NCI-H748 (cell line): ENCODE data around the gene EML4.
A peak's percentile ranks its signal among the peaks of the same experiment; 100 is the strongest.
"Not testable (repeated sequence)": the region's sequence is repeated elsewhere in the genome, so short reads cannot be mapped to it uniquely, and the experiment has no call there.

ENCODE experiments used
- DNase-seq: peaks from one replicate; lab custom pipeline; 2025; ENCODE audit not compliant: unreplicated experiment; lab: John Stamatoyannopoulos, UW

The EML4 gene

DNA sequence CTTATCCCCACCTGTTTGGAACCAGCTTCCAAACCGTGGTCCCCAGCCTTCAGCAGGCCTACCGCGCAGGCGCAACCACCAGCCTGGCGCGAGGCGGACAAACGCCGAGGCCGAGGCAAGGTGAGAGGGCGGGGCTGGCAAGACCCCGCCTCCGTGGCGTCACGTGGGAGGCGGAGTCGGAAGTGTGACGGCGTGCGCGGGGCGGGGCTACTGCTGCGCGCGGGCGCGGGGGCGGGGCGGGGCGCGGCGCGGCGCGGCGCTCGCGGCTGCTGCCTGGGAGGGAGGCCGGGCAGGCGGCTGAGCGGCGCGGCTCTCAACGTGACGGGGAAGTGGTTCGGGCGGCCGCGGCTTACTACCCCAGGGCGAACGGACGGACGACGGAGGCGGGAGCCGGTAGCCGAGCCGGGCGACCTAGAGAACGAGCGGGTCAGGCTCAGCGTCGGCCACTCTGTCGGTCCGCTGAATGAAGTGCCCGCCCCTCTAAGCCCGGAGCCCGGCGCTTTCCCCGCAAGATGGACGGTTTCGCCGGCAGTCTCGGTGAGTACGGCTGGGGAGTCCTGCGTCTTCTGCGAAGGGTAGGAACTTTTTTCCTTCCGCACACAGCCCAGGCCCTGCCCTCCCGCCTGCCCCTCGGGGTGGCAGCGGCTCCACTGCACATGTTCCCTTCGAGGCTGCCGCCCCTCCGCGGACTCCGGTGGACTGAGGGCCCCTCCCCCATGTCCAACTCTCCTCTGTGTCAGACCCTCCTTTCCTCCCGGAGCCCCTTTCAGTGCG is at the start of gene EML4:
TSS of gene EML4 (plus strand) at position 254 of the 774 bp plus-strand sequence. CDS start at position 513, 259 bp downstream.
- DNase-seq, result peak; percentile 87

DNA sequence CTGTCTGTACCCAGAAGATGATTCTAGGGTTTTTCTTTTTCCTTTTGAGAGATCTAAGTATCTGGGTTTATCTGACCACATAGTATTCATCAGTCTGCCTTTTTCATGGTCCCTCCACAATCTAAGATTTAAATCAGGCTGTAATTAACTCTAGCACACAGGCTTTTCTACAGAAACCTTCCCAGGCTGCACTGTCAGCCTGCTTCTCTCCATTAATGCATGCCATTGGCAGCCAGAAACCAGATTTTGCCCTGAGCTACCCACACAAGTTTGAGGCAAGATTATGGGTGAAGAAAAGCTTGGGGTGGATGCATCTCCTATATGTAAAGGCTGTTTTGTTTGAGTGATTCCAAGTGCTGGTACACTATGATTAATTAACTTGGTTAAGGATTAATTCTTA is 45.7 kb upstream of the EML4 start:
- no peak for DNase-seq

- no peak for DNase-seq
These were observed 45.0 kb upstream of the EML4 start for GRCh38 chr2:42124011-42124785.

GRCh38 chr2:42125841-42126594 is 43.1 kb upstream of the EML4 start:
- peak; percentile 43 for DNase-seq

- DNase-seq, result not testable (repeated sequence)
These were observed 42.3 kb upstream of the EML4 start for GRCh38 chr2:42126873-42127272.

GRCh38 chr2:42127425-42128424 is 41.4 kb upstream of the EML4 start:
- DNase-seq, result no peak

- no peak for DNase-seq
These were observed 40.2 kb upstream of the EML4 start for GRCh38 chr2:42128721-42129486.

GRCh38 chr2:42129487-42129852 is 39.7 kb upstream of the EML4 start:
- DNase-seq, result no peak

DNA sequence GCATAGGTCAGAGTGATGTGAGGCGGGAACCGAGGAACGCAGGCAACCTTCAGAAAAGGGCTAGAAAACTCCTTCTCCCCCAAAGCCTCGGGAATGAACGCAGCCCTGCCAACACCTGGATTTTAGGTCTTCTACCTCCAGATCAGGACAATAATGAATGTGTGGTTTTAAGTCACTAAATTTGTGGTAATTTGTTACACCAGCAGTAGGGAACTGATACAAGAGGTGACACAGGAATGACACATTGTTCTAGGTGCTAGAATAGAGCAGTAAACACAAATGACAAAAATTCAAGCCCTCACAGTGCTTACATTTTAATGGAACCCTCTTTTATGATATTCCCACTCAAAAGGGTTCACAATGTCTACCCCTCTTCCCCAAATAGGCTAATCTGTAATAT is 39.2 kb upstream of the EML4 start:
- DNase-seq, result no peak

DNA sequence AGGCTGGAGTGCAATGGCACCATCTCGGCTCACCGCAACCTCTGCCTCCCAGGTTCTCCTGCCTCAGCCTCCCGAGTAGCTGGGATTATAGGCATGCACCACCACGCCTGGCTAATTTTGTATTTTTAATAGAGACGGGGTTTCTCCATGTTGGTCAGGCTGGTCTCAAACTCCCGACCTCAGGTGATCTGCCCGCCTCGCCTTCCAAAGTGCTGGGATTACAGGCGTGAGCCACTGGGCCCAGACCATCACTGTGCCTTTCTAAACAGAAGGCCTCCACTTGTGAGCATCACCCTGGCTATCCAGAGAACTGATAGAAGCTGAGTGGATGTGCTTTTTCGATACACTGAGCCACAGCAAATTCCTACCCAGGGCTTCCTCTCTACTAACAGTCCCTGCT is 38.3 kb upstream of the EML4 start:
- DNase-seq, result not testable (repeated sequence)

GRCh38 chr2:42132191-42132965 is 36.8 kb upstream of the EML4 start:
- no peak for DNase-seq

DNA sequence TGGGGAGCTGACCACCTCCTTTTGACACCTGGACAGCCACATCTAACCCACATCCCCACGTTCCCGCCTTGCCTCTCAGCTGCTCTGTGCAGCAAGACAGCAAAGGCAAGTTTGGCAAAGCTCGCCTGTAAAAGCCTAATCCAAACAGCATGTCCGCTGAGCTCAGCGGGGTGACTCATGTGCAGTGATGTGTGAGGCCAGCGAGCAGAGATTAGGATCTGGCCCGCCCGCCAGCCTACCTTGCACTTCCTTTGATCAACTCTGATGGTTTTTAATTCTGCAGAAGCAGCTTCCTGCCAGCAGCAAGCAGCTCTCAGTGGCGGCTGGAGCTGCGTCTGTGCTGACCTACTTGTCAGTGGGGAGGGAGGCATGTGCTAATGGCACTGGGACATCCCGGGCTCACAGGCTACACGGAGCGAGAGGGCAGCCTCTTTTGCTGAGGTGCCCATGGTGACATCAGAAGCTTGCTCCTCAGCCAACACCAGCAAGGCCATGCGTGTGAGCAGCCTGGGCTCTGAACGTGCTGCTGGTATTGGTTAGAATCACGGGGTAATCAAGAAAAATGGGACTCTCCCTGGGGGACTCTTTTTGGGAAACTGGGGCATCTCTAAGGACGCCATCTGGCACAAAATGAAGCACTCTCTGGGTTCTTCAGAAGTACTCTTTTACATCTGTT is 36.0 kb upstream of the EML4 start:
- peak; percentile 50 for DNase-seq

- no peak for DNase-seq
These were observed 35.4 kb upstream of the EML4 start for GRCh38 chr2:42133771-42134195.

- DNase-seq, result not testable (repeated sequence)
These were observed 34.7 kb upstream of the EML4 start for GRCh38 chr2:42134401-42134932.

GRCh38 chr2:42135381-42136312 is 33.5 kb upstream of the EML4 start:
- no peak for DNase-seq

DNA sequence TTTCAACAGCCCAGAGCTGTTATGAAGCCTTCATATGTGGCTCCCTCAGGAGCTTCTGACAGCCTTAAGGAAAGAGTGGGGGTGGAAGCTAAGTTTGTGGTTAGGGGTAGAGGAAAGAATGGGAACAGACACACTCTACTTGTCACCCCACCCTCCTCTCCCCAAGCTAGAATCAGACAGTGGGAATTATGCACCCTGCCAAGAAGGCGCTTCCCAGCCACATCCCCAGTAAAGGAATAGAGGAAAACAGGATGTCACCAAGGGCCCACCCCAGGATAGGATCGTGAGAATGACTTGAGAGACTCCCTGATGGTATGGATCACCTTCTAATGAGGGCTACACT is 32.4 kb upstream of the EML4 start:
- no peak for DNase-seq
